Stimulated activated naive B cell treated with anti-CD40 and anti-IgM and Interleukin-4, amounts not matched to agents 10 μg/mL and 1 μg/mL and 100 μg/mL, for 72 hours (primary cell): ENCODE data around the gene AMDHD2.
A peak's percentile ranks its signal among the peaks of the same experiment; 100 is the strongest.

Source experiments
- ATAC-seq, 2 donors: fragments of 150-1000 bp; cut with Tn5 transposase; replicated peaks; 2 replicates each; pipeline ENCODE4 v1.10.0; 2021; ENCODE audit warnings: moderate library complexity in 1 of 2
- DNase-seq: peaks from one replicate; pipeline ENCODE4 v3.0.0; 2021
- H3K27ac Mint-ChIP-seq: one replicate; pipeline ENCODE4 v1.8.0; 2022; ENCODE audit warnings: mild to moderate bottlenecking, mixed read lengths
- H3K27me3 Mint-ChIP-seq, 2 donors: one replicate each; pipeline ENCODE4 v1.8.0; 2022; ENCODE audit warnings: mixed read lengths in 2 of 2
- H3K36me3 Mint-ChIP-seq, 2 donors: one replicate each; pipeline ENCODE4 v1.8.0; 2022; ENCODE audit warnings: mixed read lengths in 2 of 2, mild to moderate bottlenecking in 1 of 2
- H3K4me1 Mint-ChIP-seq, 2 donors: one replicate each; pipeline ENCODE4 v1.8.0; 2022; ENCODE audit warnings: mixed read lengths in 2 of 2, mild to moderate bottlenecking in 1 of 2
- H3K4me3 Mint-ChIP-seq, 2 donors: one replicate each; pipeline ENCODE4 v1.8.0; 2022; ENCODE audit warnings: mild to moderate bottlenecking in 2 of 2, mixed read lengths in 2 of 2, moderate library complexity in 1 of 2
- H3K9me3 Mint-ChIP-seq, 2 donors: one replicate each; pipeline ENCODE4 v1.8.0; 2022; ENCODE audit warnings: mixed read lengths in 2 of 2, mild to moderate bottlenecking in 1 of 2

AMDHD2 gene

GRCh38 chr16:2513405-2514332 lies 6.5 kb upstream of the AMDHD2 start, which contains the start of gene ATP6V0C:
Gene ATP6V0C, plus strand, starts transcription at chr16:2513952. Its CDS starts 152 bp downstream, at chr16:2514104.
- peaks cover 59 to 90% of the 10 kb centered on the region in 2 donors for H3K4me1 Mint-ChIP-seq
- H3K4me3 Mint-ChIP-seq = peak within 1 kb of the TSS; percentile 96 to 99
- H3K27ac Mint-ChIP-seq = peak within 1 kb of the TSS; percentile 98
- peaks cover 17 to 26% of the 10 kb centered on the region in 2 donors for H3K36me3 Mint-ChIP-seq
- DNase-seq (peak; percentile 86), ATAC-seq (peak; percentile 81 to 90)
- peaks cover 0 to 3% of the 10 kb centered on the region in 2 donors for H3K9me3 Mint-ChIP-seq
- no peaks in the 10 kb centered on the region for H3K27me3 Mint-ChIP-seq

- Mint-ChIP-seq H3K27ac (peak overlapping the region; percentile 98), H3K9me3 (peaks cover 0 to 3% of the 10 kb centered on the region in 2 donors), H3K4me1 (peaks cover 64 to 90% of the 10 kb centered on the region in 2 donors), H3K27me3 (no peaks in the 10 kb centered on the region), H3K36me3 (peaks cover 17 to 31% of the 10 kb centered on the region in 2 donors), H3K4me3 (peak overlapping the region; percentile 96 to 99)
- ATAC-seq = peak; percentile 19 to 22
- DNase-seq = no peak
Measured at GRCh38 chr16:2514333-2515179, 5.6 kb upstream of the AMDHD2 start.

- Mint-ChIP-seq H3K4me1 (peaks cover 61 to 89% of the 10 kb centered on the region in 2 donors), H3K4me3 (peak overlapping the region; percentile 96 to 99), H3K36me3 (peaks cover 21 to 37% of the 10 kb centered on the region in 2 donors), H3K27me3 (no peaks in the 10 kb centered on the region), H3K27ac (peak overlapping the region; percentile 98), H3K9me3 (peaks cover 0 to 3% of the 10 kb centered on the region in 2 donors)
- DNase-seq (no peak), ATAC-seq (no peak)
Measured at GRCh38 chr16:2515180-2515851, 4.9 kb upstream of the AMDHD2 start.

- Mint-ChIP-seq H3K27me3 (no peaks in the 10 kb centered on the region), H3K27ac (peak overlapping the region; percentile 98), H3K4me1 (peaks cover 57 to 86% of the 10 kb centered on the region in 2 donors), H3K36me3 (peaks cover 28 to 45% of the 10 kb centered on the region in 2 donors), H3K9me3 (peaks cover 0 to 3% of the 10 kb centered on the region in 2 donors), H3K4me3 (peak overlapping the region; percentile 96 to 99)
- ATAC-seq (no peak), DNase-seq (no peak)
Measured at GRCh38 chr16:2516391-2517240, 3.6 kb upstream of the AMDHD2 start.

GRCh38 chr16:2517954-2518605 lies 2.1 kb upstream of the AMDHD2 start:
- no peak overlapping the region for H3K4me3 Mint-ChIP-seq
- H3K27me3 Mint-ChIP-seq = no peaks in the 10 kb centered on the region
- DNase-seq (no peak), ATAC-seq (no peak)
- peaks cover 47 to 74% of the 10 kb centered on the region in 2 donors for H3K4me1 Mint-ChIP-seq
- peaks cover 28 to 46% of the 10 kb centered on the region in 2 donors for H3K36me3 Mint-ChIP-seq
- H3K27ac Mint-ChIP-seq = peak overlapping the region; percentile 76
- no peaks in the 10 kb centered on the region for H3K9me3 Mint-ChIP-seq

GRCh38 chr16:2518823-2519710 lies 1.1 kb upstream of the AMDHD2 start:
- peaks cover 35 to 52% of the 10 kb centered on the region in 2 donors for H3K36me3 Mint-ChIP-seq
- peak overlapping the region; percentile 92 for H3K27ac Mint-ChIP-seq
- no peaks in the 10 kb centered on the region for H3K9me3 Mint-ChIP-seq
- peaks cover 50 to 81% of the 10 kb centered on the region in 2 donors for H3K4me1 Mint-ChIP-seq
- peak overlapping the region; percentile 82 to 88 for H3K4me3 Mint-ChIP-seq
- ATAC-seq (no peak), DNase-seq (no peak)
- H3K27me3 Mint-ChIP-seq = no peaks in the 10 kb centered on the region

- ATAC-seq (no peak), DNase-seq (no peak)
- H3K27ac Mint-ChIP-seq = peak overlapping the region; percentile 92
- H3K36me3 Mint-ChIP-seq = peaks cover 39 to 56% of the 10 kb centered on the region in 2 donors
- H3K27me3 Mint-ChIP-seq = no peaks in the 10 kb centered on the region
- H3K4me1 Mint-ChIP-seq = peaks cover 53 to 84% of the 10 kb centered on the region in 2 donors
- no peaks in the 10 kb centered on the region for H3K9me3 Mint-ChIP-seq
- H3K4me3 Mint-ChIP-seq = peak overlapping the region; percentile 82 to 88
Measured at GRCh38 chr16:2519711-2520080, 475 bp upstream of the AMDHD2 start.

- DNase-seq = peak; percentile 62
- H3K36me3 Mint-ChIP-seq = peaks cover 37 to 58% of the 10 kb centered on the region in 2 donors
- H3K27ac Mint-ChIP-seq = peak overlapping the region; percentile 96
- ATAC-seq = peak; percentile 83 to 86
- H3K4me3 Mint-ChIP-seq = peak overlapping the region; percentile 88 to 91
- H3K27me3 Mint-ChIP-seq = no peaks in the 10 kb centered on the region
- no peaks in the 10 kb centered on the region for H3K9me3 Mint-ChIP-seq
- H3K4me1 Mint-ChIP-seq = peaks cover 43 to 71% of the 10 kb centered on the region in 2 donors
Measured at GRCh38 chr16:2520784-2521531, 787 bp downstream of the AMDHD2 start.

GRCh38 chr16:2523801-2524231 lies 3.6 kb downstream of the AMDHD2 start:
- H3K36me3 Mint-ChIP-seq = peaks cover 43 to 56% of the 10 kb centered on the region in 2 donors
- no peak for ATAC-seq
- H3K4me1 Mint-ChIP-seq = peaks cover 24 to 42% of the 10 kb centered on the region in 2 donors
- no peak for DNase-seq
- no peak overlapping the region for H3K4me3 Mint-ChIP-seq
- no peaks in the 10 kb centered on the region for H3K9me3 Mint-ChIP-seq
- no peaks in the 10 kb centered on the region for H3K27me3 Mint-ChIP-seq
- peak overlapping the region; percentile 65 for H3K27ac Mint-ChIP-seq

GRCh38 chr16:2524339-2524938 lies 4.3 kb downstream of the AMDHD2 start:
- Mint-ChIP-seq H3K4me1 (peaks cover 20 to 36% of the 10 kb centered on the region in 2 donors), H3K27me3 (no peaks in the 10 kb centered on the region), H3K36me3 (peaks cover 43 to 52% of the 10 kb centered on the region in 2 donors), H3K9me3 (no peaks in the 10 kb centered on the region), H3K4me3 (no peak overlapping the region), H3K27ac (peak overlapping the region; percentile 40)
- ATAC-seq (no peak), DNase-seq (no peak)

GRCh38 chr16:2526135-2526534 lies 6.0 kb downstream of the AMDHD2 start:
- no peak for DNase-seq
- H3K4me3 Mint-ChIP-seq = no peak overlapping the region

More at GRCh38 chr16:2526135-2526534, 6.0 kb downstream of the AMDHD2 start:
- Mint-ChIP-seq H3K36me3 (peaks cover 38 to 50% of the 10 kb centered on the region in 2 donors), H3K4me1 (peaks cover 19 to 40% of the 10 kb centered on the region in 2 donors), H3K9me3 (no peaks in the 10 kb centered on the region), H3K27me3 (no peaks in the 10 kb centered on the region), H3K27ac (no peak overlapping the region)
- no peak for ATAC-seq
